Small intestine (tissue), 7 donors: ENCODE results near the gene CPT1A. TPM values are rescaled to one million over a fixed set of nuclear protein-coding genes. Genes with fewer than 3 reads are reported as not detected.
A peak's percentile ranks its signal among the peaks of the same experiment; 100 is the strongest.

Source experiments
- DNase-seq, 2 donors: peaks; one replicate each; pipeline versions ENCODE4 v3.0.0 to v3.0.0-alpha.2; 2013
- FAIRE-seq: peaks from 2 replicates; lab custom pipeline; 2012; peaks lifted over from hg19 to GRCh38; lab: Jason Lieb, UNC
- H3K27ac ChIP-seq, 3 donors: one replicate each; pipeline ENCODE4 v1.5.1; 2013; ENCODE audit warnings: low read length in 2 of 3, mild to moderate bottlenecking in 2 of 3, control low read depth in 1 of 3, inconsistent platforms in 1 of 3, low read depth in 1 of 3, moderate library complexity in 1 of 3
- H3K27me3 ChIP-seq, 3 donors: one replicate each; pipeline ENCODE4 v1.6.1; 2013; ENCODE audit warnings: low read length in 3 of 3, inconsistent platforms in 1 of 3; ENCODE audit not compliant: control insufficient read depth in 3 of 3, insufficient read depth in 3 of 3
- H3K36me3 ChIP-seq, 3 donors: one replicate each; pipeline ENCODE4 v1.6.1; 2013; ENCODE audit warnings: low read length in 3 of 3, inconsistent platforms in 1 of 3, low read depth in 1 of 3, mild to moderate bottlenecking in 1 of 3, moderate library complexity in 1 of 3; ENCODE audit not compliant: control insufficient read depth in 3 of 3, insufficient read depth in 2 of 3
- H3K4me1 ChIP-seq, 3 donors: one replicate each; pipeline ENCODE4 v1.6.1; 2013; ENCODE audit warnings: low read length in 2 of 3, inconsistent platforms in 1 of 3, low read depth in 1 of 3, mild to moderate bottlenecking in 1 of 3, moderate library complexity in 1 of 3; ENCODE audit not compliant: control insufficient read depth in 3 of 3, insufficient read depth in 2 of 3
- H3K4me3 ChIP-seq, 3 donors: one replicate each; pipeline ENCODE4 v1.5.1; 2013; ENCODE audit warnings: low read length in 3 of 3, control low read depth in 1 of 3, inconsistent platforms in 1 of 3, low read depth in 1 of 3, mild to moderate bottlenecking in 1 of 3, moderate library complexity in 1 of 3
- H3K9me3 ChIP-seq, 2 donors: one replicate each; pipeline ENCODE4 v1.6.1; 2013; ENCODE audit warnings: low read depth in 1 of 2, low read length in 1 of 2; ENCODE audit not compliant: control insufficient read depth in 2 of 2, insufficient read depth in 1 of 2
- WGBS, 3 donors: extraction: QIAGEN DNeasy Blood & Tissue Kit; methylation state at CpG; one replicate each; pipeline ENCODE4 v1.1.7; 2013; 5-methylcytosine and 5-hydroxymethylcytosine counted together
- polyA plus RNA-seq, 4 donors: library from polyadenylated mRNA; stranded (reverse) in 3 of 4; unstranded in 1 of 4; fragments of 200-250 nt in 3 of 4; fragments of 120-200 nt in 1 of 4; gene quantifications; one replicate each; pipeline versions ENCODE4 v1.2.1 to v1.2.3, GENCODE V29; 2013
- donor health status: healthy with polysubstance abuse.
- donor health status: control.
- donor health status: control.
- donor health status: Bipolar disorder and iron deficiency.
- donor health status: healthy.

Gene CPT1A
- polyA plus RNA-seq, 4 donors: 29.5 to 34.9 (median 31.5) TPM

GRCh38 chr11:68763181-68763721 is 78.5 kb downstream of the CPT1A start:
- peak overlapping the region in 1 of 3 donors; percentile 28 for H3K27ac ChIP-seq
- FAIRE-seq (no peak), DNase-seq (no peak)
- H3K36me3 ChIP-seq: peaks cover 14 to 82% (median 26%) of the 10 kb centered on the region in 3 donors
- no peaks in the 10 kb centered on the region for H3K4me1 ChIP-seq
- no peaks in the 10 kb centered on the region for H3K9me3 ChIP-seq
- no peak overlapping the region for H3K4me3 ChIP-seq
- 74 to 80% (median 76%) methylated on average over 10 of the region's 10 CpGs for WGBS, 3 donors
- no peaks in the 10 kb centered on the region for H3K27me3 ChIP-seq

- FAIRE-seq: no peak
- 87 to 96% (median 94%) methylated on average over 14 to 15 of the region's 15 CpGs for WGBS, 3 donors
Measured at GRCh38 chr11:68762481-68762880, 79.2 kb downstream of the CPT1A start.

DNA sequence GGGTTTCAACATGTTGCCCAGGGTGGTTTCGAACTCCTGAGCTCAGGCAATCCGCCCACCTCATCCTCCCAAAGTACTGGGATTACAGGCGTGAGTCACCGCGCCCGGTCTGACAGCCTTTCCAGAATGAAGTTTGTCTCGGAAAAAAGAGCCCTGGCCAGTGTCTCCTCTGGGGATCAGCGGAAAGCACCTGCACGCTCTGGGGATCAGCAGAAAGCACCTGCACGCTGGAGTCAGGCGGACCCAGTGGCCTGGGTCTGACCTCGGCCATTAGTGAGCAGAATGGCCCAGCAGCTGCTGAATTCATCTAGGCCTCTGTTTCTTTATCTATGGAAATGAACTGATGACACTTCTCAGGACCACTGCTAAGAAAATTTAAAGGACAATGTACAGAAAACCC is 79.9 kb downstream of the CPT1A start:
- FAIRE-seq: no peak
- 82 to 85% (median 83%) methylated on average over 12 of the region's 12 CpGs for WGBS, 3 donors
- peaks cover 14 to 80% (median 35%) of the 10 kb centered on the region in 3 donors for H3K36me3 ChIP-seq
- no peak for DNase-seq
- no peak overlapping the region for H3K4me3 ChIP-seq
- no peaks in the 10 kb centered on the region for H3K4me1 ChIP-seq
- no peak overlapping the region for H3K27ac ChIP-seq
- H3K9me3 ChIP-seq: no peaks in the 10 kb centered on the region
- H3K27me3 ChIP-seq: no peaks in the 10 kb centered on the region

More at GRCh38 chr11:68762481-68762880, 79.2 kb downstream of the CPT1A start:
- no peaks in the 10 kb centered on the region for H3K9me3 ChIP-seq
- no peak overlapping the region for H3K27ac ChIP-seq
- no peaks in the 10 kb centered on the region for H3K4me1 ChIP-seq
- H3K36me3 ChIP-seq: peaks cover 14 to 83% (median 31%) of the 10 kb centered on the region in 3 donors
- H3K4me3 ChIP-seq: no peak overlapping the region
- DNase-seq: no peak
- no peaks in the 10 kb centered on the region for H3K27me3 ChIP-seq

- H3K27ac ChIP-seq: no peak overlapping the region
- H3K36me3 ChIP-seq: peaks cover 14 to 79% (median 39%) of the 10 kb centered on the region in 3 donors
- H3K4me3 ChIP-seq: no peak overlapping the region
- FAIRE-seq (no peak), DNase-seq (no peak)
- H3K27me3 ChIP-seq: no peaks in the 10 kb centered on the region
- H3K9me3 ChIP-seq: no peaks in the 10 kb centered on the region
- WGBS, 3 donors: 89 to 94% (median 90%) methylated on average over 15 of the region's 15 CpGs
- H3K4me1 ChIP-seq: no peaks in the 10 kb centered on the region
Measured at GRCh38 chr11:68759991-68760390, 81.7 kb downstream of the CPT1A start.

DNA sequence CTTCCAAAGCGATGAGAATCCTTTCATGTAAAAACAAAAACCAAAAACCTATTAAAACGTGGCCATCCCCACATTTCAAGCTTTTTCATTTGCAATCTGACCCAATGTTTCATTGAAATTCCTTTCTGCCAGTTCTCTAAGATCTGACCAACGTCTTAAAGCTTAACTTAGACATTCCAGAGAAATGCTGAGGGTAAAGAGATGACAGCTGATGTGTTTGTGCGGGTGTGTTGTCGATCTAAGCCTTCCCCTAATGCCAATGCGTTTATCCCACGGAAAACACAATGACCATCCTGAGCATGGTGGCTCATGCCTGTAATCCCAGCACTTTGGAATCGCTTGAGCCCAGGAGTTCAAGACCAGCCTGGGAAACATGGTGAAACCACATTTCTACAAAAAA is 84.0 kb downstream of the CPT1A start:
- WGBS, 3 donors: 82 to 88% (median 87%) methylated on average over 8 of the region's 8 CpGs
- DNase-seq (no peak), FAIRE-seq (no peak)
- Histone ChIP-seq H3K27me3 (no peaks in the 10 kb centered on the region), H3K4me3 (no peak overlapping the region), H3K9me3 (no peaks in the 10 kb centered on the region), H3K36me3 (peaks cover 14 to 57% (median 28%) of the 10 kb centered on the region in 3 donors), H3K27ac (no peak overlapping the region), H3K4me1 (no peaks in the 10 kb centered on the region)

DNA sequence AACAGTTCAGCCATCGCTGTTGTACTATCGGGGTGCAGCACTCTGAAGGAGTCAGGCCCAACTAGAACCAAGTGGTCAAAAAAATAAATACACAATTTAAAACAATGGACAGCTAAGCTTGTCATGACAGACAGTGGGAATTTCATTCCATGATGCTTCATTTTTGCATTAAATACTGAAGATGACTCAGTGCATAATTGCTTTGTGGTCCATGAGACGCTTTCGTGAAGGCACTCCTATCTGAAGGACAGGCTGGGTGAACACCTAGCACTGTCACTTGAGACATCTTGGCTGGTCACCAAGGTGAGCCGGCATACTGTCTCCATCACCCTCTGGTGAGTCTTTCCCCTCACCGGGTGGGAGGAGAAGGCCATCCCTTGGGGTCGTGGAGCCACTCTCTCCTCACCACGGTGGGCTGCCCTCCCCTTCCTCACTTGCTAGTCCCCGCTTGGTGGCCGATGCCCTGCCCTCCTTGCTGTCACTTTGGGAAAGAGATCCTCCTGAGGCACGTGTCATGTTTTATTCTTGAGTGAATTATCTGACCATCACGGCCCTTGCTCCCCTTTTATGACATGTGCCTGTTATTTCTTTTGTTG is 85.4 kb downstream of the CPT1A start:
- Histone ChIP-seq H3K36me3 (peaks cover 8 to 45% (median 21%) of the 10 kb centered on the region in 3 donors), H3K27ac (no peak overlapping the region), H3K27me3 (no peaks in the 10 kb centered on the region), H3K4me1 (no peaks in the 10 kb centered on the region), H3K4me3 (no peak overlapping the region), H3K9me3 (no peaks in the 10 kb centered on the region)
- FAIRE-seq (no peak), DNase-seq (no peak)
- 84 to 88% (median 88%) methylated on average over 12 of the region's 12 CpGs for WGBS, 3 donors

- no peak for FAIRE-seq
- Histone ChIP-seq H3K27ac (no peak overlapping the region), H3K4me1 (no peaks in the 10 kb centered on the region), H3K36me3 (peaks cover 0 to 22% (median 18%) of the 10 kb centered on the region in 3 donors), H3K4me3 (no peak overlapping the region), H3K9me3 (no peaks in the 10 kb centered on the region), H3K27me3 (no peaks in the 10 kb centered on the region)
- peak in 1 of 2 donors; percentile 22 for DNase-seq
- WGBS, 3 donors: 39 to 74% (median 48%) methylated on average over 9 of the region's 9 CpGs
Measured at GRCh38 chr11:68753300-68753699, 88.4 kb downstream of the CPT1A start.

- no peaks in the 10 kb centered on the region for H3K4me1 ChIP-seq
- DNase-seq (peak; percentile 90 to 92), FAIRE-seq (no peak)
- peaks cover 0 to 13% (median 4%) of the 10 kb centered on the region in 3 donors for H3K36me3 ChIP-seq
- no peaks in the 10 kb centered on the region for H3K9me3 ChIP-seq
- H3K4me3 ChIP-seq: peak within 1 kb of the TSS; percentile 7 to 68 (median 40)
- no peaks in the 10 kb centered on the region for H3K27me3 ChIP-seq
- peak within 1 kb of the TSS in 1 of 3 donors; percentile 35 for H3K27ac ChIP-seq
- 1 to 4% (median 3%) methylated on average over 21 to 42 of the region's 42 CpGs for WGBS, 3 donors
Measured at GRCh38 chr11:68751331-68751856, 90.3 kb downstream of the CPT1A start, which contains the start of gene TESMIN. TSS of gene TESMIN (minus strand) at chr11:68751520. CDS start at chr11:68750660, 860 bp downstream.
